ENCODE data around the gene AGAP1.

GRCh38 chr2:236131073-236131692 lies 637.3 kb downstream of the AGAP1 start:
- TF ChIP-seq CTCF (IDR thresholded peaks at IDR 0.05) = no peak
- TF ChIP-seq POLR2A (IDR thresholded peaks at IDR 0.05) = no peak

Data from uterus (tissue), 2 donors.